SK-N-SH (cell line): ENCODE measurements around the gene ZNF462. TPM values are rescaled to one million over a fixed set of nuclear protein-coding genes. Genes with fewer than 3 reads are reported as not detected.
A peak's percentile ranks its signal among the peaks of the same experiment; 100 is the strongest.

ENCODE experiments used
- CTCF ChIA-PET: fragments of 300-600, 350-600 bp; formaldehyde crosslinking; extraction: SDS; loops from one replicate; lab custom pipeline; 2021; lab: Yijun Ruan, JAX
- POLR2A ChIA-PET: fragments of 350-600 bp; sonication (Branson Sonifier 250); formaldehyde crosslinking; extraction: SDS; loops from one replicate; lab custom pipeline; 2020; ENCODE audit warnings: antibody characterized with exemption, inconsistent platforms; lab: Yijun Ruan, JAX
- DNase-seq: peaks from one replicate; pipeline ENCODE4 v3.0.0; 2012
- H2AFZ ChIP-seq: fragments of 200-600 bp; sonication (generic); 2 replicates; pipeline ENCODE4 v1.8.1; 2016; ENCODE audit warnings: antibody characterized with exemption, mild to moderate bottlenecking, low read depth
- H3F3A ChIP-seq: fragments of 200-600 bp; sonication (generic); replicated peaks from 2 replicates; pipeline ENCODE3; 2016; ENCODE audit warnings: antibody characterized with exemption, mild to moderate bottlenecking; ENCODE audit not compliant: insufficient read depth
- H3K27ac ChIP-seq, 2 experiments: fragments of 200-500 bp in 1 of 2; fragments of 200-600 bp in 1 of 2; sonication (Bioruptor generic) in 1 of 2; sonication (generic), shearing (Covaris generic) in 1 of 2; 2 replicates each; pipeline versions ENCODE4 v1.5.1 to v1.6.1; 2014 to 2016; ENCODE audit warnings: low read depth in 2 of 2, inconsistent platforms in 1 of 2, low read length in 1 of 2, mild to moderate bottlenecking in 1 of 2, mixed read lengths in 1 of 2
- H3K27me3 ChIP-seq: fragments of 200-600 bp; sonication (generic), shearing (Covaris generic); 2 replicates; pipeline ENCODE4 v1.6.1; 2016; ENCODE audit warnings: mixed run types; ENCODE audit not compliant: insufficient read depth
- H3K36me3 ChIP-seq, 2 experiments: fragments of 200-500 bp in 1 of 2; fragments of 200-600 bp in 1 of 2; sonication (Bioruptor generic) in 1 of 2; sonication (generic) in 1 of 2; replicated peaks in 1 of 2; 2 replicates each; pipeline versions ENCODE3 to v1.5.1; 2014 to 2016; ENCODE audit warnings: low read length in 1 of 2, mild to moderate bottlenecking in 1 of 2; ENCODE audit not compliant: insufficient read depth in 2 of 2, control insufficient read depth in 1 of 2
- H3K4me1 ChIP-seq, 2 experiments: fragments of 200-500 bp in 1 of 2; fragments of 200-600 bp in 1 of 2; sonication (Bioruptor generic) in 1 of 2; sonication (generic), shearing (Covaris generic) in 1 of 2; 2 replicates each; pipeline versions ENCODE4 v1.5.1 to v1.6.1; 2014 to 2016; ENCODE audit warnings: low read depth in 1 of 2, low read length in 1 of 2, mixed run types in 1 of 2; ENCODE audit not compliant: insufficient read depth in 2 of 2, control insufficient read depth in 1 of 2
- H3K4me2 ChIP-seq: fragments of 200-600 bp; sonication (generic), shearing (Covaris generic); 2 replicates; pipeline ENCODE4 v1.6.1; 2017; ENCODE audit warnings: mixed run types
- H3K4me3 ChIP-seq, 2 experiments: fragments of 200-500 bp in 1 of 2; fragments of 200-600 bp in 1 of 2; sonication (Bioruptor generic) in 1 of 2; sonication (generic), shearing (Covaris generic) in 1 of 2; 2 replicates each; pipeline versions ENCODE4 v1.5.1 to v1.8.1; 2014 to 2016; ENCODE audit warnings: low read depth in 2 of 2, inconsistent platforms in 1 of 2, low read length in 1 of 2, mild to moderate bottlenecking in 1 of 2, mixed read lengths in 1 of 2, moderate library complexity in 1 of 2
- H3K79me2 ChIP-seq: fragments of 200-600 bp; sonication (generic); 2 replicates; pipeline ENCODE4 v1.8.1; 2017; ENCODE audit warnings: mild to moderate bottlenecking; ENCODE audit not compliant: insufficient read depth
- H3K9ac ChIP-seq: fragments of 200-600 bp; sonication (generic); 2 replicates; pipeline ENCODE4 v1.6.1; 2017; ENCODE audit warnings: mixed run types
- H3K9me2 ChIP-seq: fragments of 200-600 bp; sonication (generic); 2 replicates; pipeline ENCODE4 v1.6.1; 2017; ENCODE audit warnings: mixed run types
- H3K9me3 ChIP-seq: fragments of 200-600 bp; sonication (generic); 2 replicates; pipeline ENCODE4 v1.6.1; 2017; ENCODE audit warnings: mixed run types, mild to moderate bottlenecking, moderate library complexity
- H4K20me1 ChIP-seq: fragments of 200-600 bp; sonication (generic); 2 replicates; pipeline ENCODE4 v1.6.1; 2017; ENCODE audit warnings: mild to moderate bottlenecking, mixed run types; ENCODE audit not compliant: insufficient read depth
- EP300 ChIP-seq, 2 experiments: IDR thresholded peaks; 2 replicates each; pipeline versions ENCODE4 v1.4.0 to v1.6.1; 2012; ENCODE audit warnings: borderline replicate concordance in 1 of 2, low read depth in 1 of 2, low read length in 1 of 2
- GABPA ChIP-seq: IDR thresholded peaks from 2 replicates; pipeline ENCODE4 v1.4.0; 2012; ENCODE audit warnings: low read depth, mild to moderate bottlenecking
- JUND ChIP-seq: IDR thresholded peaks from 2 replicates; pipeline ENCODE4 v1.4.0; 2012
- MXI1 ChIP-seq: IDR thresholded peaks from 2 replicates; pipeline ENCODE4 v1.6.1; 2012; ENCODE audit warnings: mild to moderate bottlenecking, low read depth, low read length, improper control_type of control experiment
- SIN3A ChIP-seq: IDR thresholded peaks from 2 replicates; pipeline ENCODE4 v1.6.1; 2012; ENCODE audit warnings: low read depth, mild to moderate bottlenecking, low read length, moderate library complexity, borderline replicate concordance
- SMC3 ChIP-seq: IDR thresholded peaks from 2 replicates; pipeline ENCODE4 v1.6.1; 2012; ENCODE audit warnings: low read depth, low read length, improper control_type of control experiment
- YY1 ChIP-seq: IDR thresholded peaks from 2 replicates; pipeline ENCODE4 v1.4.0; 2012; ENCODE audit warnings: low read depth, mild to moderate bottlenecking
- WGBS: methylation state at CpG from one replicate; pipeline ENCODE4 v1.1.6; 2017; ENCODE audit warnings: low lambda C conversion rate; 5-methylcytosine and 5-hydroxymethylcytosine counted together
- polyA plus RNA-seq, 3 experiments: library from polyadenylated mRNA; depleted of rRNA; stranded (reverse); fragments of >200 nt; gene quantifications; 2 replicates each; pipeline ENCODE4 v1.2.3, GENCODE V29; 2012
- TF ChIP-seq, protein P1 (sequence below): IDR thresholded peaks from 2 replicates; pipeline ENCODE4 v1.6.1; 2012; ENCODE audit warnings: mild to moderate bottlenecking, low read depth, low read length, moderate library complexity
- TF ChIP-seq, protein P2 (sequence below): IDR thresholded peaks from 2 replicates; pipeline ENCODE4; 2012
- TF ChIP-seq, protein P3 (sequence below): IDR thresholded peaks from 2 replicates; pipeline ENCODE4 v1.4.0; 2012; ENCODE audit warnings: low read depth

ZNF462 gene
- polyA plus RNA-seq, 1 of the 3 experiments (the other 2 are of a cell fraction), result 5.2 TPM

DNA sequence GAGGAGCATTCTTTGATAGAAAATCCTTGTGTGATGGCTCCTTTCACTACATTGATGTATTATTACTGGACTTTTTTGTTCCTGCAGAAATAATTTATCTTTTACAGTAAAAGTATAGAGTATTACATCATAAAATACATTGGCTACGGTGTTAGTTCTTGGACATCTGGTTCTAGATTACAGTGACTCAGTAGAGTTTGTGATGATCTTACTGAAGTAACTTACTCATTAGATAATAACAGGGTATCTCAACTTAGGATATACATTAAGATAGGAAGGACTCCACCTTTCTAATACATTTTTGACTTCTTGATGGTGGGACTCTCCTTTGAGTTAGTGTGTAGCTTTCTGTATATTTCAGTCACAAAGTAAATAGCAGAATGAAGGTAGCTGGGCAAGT lies 59.1 kb downstream of the ZNF462 start:
- no peak for DNase-seq
- Histone ChIP-seq H3K36me3 (peaks cover 22 to 47% of the 10 kb centered on the region in 2 experiments), H3K27me3 (no peaks in the 10 kb centered on the region), H2AFZ (no peak overlapping the region), H3K9me3 (no peaks in the 10 kb centered on the region), H3K27ac (peak overlapping the region in 1 of 2 experiments; percentile 95; a peak in 3 of 4 replicates), H3K79me2 (no peaks in the 10 kb centered on the region; the same call in 1 of the 2 replicates), H3K4me3 (no peak overlapping the region; a peak in 1 of 4 replicates), H3K9ac (no peak overlapping the region), H3K9me2 (no peaks in the 10 kb centered on the region), H3F3A (peaks cover 2% of the 10 kb centered on the region), H4K20me1 (no peaks in the 10 kb centered on the region), H3K4me1 (peaks cover 17 to 21% of the 10 kb centered on the region in 2 experiments; a peak in 3 of 4 replicates), H3K4me2 (no peak overlapping the region)
- 77% methylated on average over 1 of the region's 1 CpG for WGBS
- ChIA-PET CTCF (interaction anchor here (1.1 kb wide), 2 partner anchors 15 to 35 kb away, joined by 3 read pairs; no protein-coding TSS in a partner anchor), POLR2A (interaction anchor here (1.1 kb wide), 1 partner anchor 57 kb away, joined by 3 read pairs; no protein-coding TSS in a partner anchor)
- TF ChIP-seq YY1 (no peak), SIN3A (no peak), JUND (no peak)
- TF ChIP-seq, protein P1, sequence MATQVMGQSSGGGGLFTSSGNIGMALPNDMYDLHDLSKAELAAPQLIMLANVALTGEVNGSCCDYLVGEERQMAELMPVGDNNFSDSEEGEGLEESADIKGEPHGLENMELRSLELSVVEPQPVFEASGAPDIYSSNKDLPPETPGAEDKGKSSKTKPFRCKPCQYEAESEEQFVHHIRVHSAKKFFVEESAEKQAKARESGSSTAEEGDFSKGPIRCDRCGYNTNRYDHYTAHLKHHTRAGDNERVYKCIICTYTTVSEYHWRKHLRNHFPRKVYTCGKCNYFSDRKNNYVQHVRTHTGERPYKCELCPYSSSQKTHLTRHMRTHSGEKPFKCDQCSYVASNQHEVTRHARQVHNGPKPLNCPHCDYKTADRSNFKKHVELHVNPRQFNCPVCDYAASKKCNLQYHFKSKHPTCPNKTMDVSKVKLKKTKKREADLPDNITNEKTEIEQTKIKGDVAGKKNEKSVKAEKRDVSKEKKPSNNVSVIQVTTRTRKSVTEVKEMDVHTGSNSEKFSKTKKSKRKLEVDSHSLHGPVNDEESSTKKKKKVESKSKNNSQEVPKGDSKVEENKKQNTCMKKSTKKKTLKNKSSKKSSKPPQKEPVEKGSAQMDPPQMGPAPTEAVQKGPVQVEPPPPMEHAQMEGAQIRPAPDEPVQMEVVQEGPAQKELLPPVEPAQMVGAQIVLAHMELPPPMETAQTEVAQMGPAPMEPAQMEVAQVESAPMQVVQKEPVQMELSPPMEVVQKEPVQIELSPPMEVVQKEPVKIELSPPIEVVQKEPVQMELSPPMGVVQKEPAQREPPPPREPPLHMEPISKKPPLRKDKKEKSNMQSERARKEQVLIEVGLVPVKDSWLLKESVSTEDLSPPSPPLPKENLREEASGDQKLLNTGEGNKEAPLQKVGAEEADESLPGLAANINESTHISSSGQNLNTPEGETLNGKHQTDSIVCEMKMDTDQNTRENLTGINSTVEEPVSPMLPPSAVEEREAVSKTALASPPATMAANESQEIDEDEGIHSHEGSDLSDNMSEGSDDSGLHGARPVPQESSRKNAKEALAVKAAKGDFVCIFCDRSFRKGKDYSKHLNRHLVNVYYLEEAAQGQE, result no peak
- TF ChIP-seq, all 33 proteins: peak for 0

DNA sequence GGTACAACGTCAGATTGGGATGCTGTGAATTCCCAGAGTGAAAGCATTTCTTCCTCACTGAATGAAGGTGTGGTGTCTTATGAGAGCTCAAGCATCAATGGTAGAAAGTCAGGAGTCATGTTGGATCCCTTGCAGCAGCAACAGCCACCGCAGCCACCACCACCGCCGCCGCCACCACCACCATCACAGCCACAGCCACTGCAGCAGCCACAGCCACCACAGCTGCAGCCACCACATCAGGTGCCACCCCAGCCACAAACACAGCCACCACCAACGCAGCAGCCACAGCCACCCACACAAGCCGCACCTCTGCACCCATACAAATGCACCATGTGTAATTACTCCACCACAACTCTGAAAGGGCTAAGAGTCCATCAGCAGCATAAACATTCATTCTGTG lies 62.4 kb downstream of the ZNF462 start:
- CTCF ChIA-PET, result no interaction called here
- H3K9me3 ChIP-seq, result no peaks in the 10 kb centered on the region
- TF ChIP-seq SIN3A, result no peak
- no peak for TF ChIP-seq SMC3
- TF ChIP-seq, protein P2, sequence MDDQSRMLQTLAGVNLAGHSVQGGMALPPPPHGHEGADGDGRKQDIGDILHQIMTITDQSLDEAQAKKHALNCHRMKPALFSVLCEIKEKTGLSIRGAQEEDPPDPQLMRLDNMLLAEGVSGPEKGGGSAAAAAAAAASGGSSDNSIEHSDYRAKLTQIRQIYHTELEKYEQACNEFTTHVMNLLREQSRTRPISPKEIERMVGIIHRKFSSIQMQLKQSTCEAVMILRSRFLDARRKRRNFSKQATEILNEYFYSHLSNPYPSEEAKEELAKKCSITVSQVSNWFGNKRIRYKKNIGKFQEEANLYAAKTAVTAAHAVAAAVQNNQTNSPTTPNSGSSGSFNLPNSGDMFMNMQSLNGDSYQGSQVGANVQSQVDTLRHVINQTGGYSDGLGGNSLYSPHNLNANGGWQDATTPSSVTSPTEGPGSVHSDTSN, result no peak
- TF ChIP-seq, protein P3, sequence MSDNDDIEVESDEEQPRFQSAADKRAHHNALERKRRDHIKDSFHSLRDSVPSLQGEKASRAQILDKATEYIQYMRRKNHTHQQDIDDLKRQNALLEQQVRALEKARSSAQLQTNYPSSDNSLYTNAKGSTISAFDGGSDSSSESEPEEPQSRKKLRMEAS, result no peak
- TF ChIP-seq MXI1, result no peak
- TF ChIP-seq GABPA, result no peak
- TF ChIP-seq EP300 (IDR thresholded peaks at IDR 0.05; ENCODE audit: borderline replicate concordance in 1 of 2, low read depth in 1 of 2, low read length in 1 of 2), result no peak
- TF ChIP-seq, protein P1, result no peak
- TF ChIP-seq, all 33 proteins: peak for 0
- no peak overlapping the region for H3K4me3 ChIP-seq
- no peaks in the 10 kb centered on the region for H3K27me3 ChIP-seq
- H3K4me2 ChIP-seq, result no peak overlapping the region
- 93% methylated on average over 1 of the region's 7 CpGs for WGBS
- no peak overlapping the region for H3K9ac ChIP-seq
- H3F3A ChIP-seq, result no peaks in the 10 kb centered on the region
- no peak overlapping the region for H2AFZ ChIP-seq
- peaks cover 22 to 71% of the 10 kb centered on the region in 2 experiments for H3K36me3 ChIP-seq
- no peak for DNase-seq
- POLR2A ChIA-PET, result no interaction called here
- no peaks in the 10 kb centered on the region for H4K20me1 ChIP-seq
- H3K79me2 ChIP-seq, result no peaks in the 10 kb centered on the region; the same call in 1 of the 2 replicates
- H3K4me1 ChIP-seq, result peaks cover 13 to 16% of the 10 kb centered on the region in 2 experiments; a peak in 3 of 4 replicates
- no peaks in the 10 kb centered on the region for H3K9me2 ChIP-seq
- H3K27ac ChIP-seq, result no peak overlapping the region
